Measurements from ENCODE around the gene GAL3ST2.

- TF ChIP-seq CTCF (IDR thresholded peaks at IDR 0.05 in 4 of 5, conservative IDR thresholded peaks at IDR 0.05 in 1 of 5) (no peak), POLR2A (IDR thresholded peaks at IDR 0.05) (no peak)
Measured at GRCh38 chr2:241843321-241844065, 66.9 kb downstream of the GAL3ST2 start.

Measured in gastrocnemius medialis (tissue), 4 donors.